Lung microvascular endothelial cell (primary cell): ENCODE data around the gene NPHP4. TPM values are rescaled to one million over a fixed set of nuclear protein-coding genes. Genes with fewer than 3 reads are reported as not detected.
"Not testable (repeated sequence)": the region's sequence is repeated elsewhere in the genome, so short reads cannot be mapped to it uniquely, and the experiment has no call there.

Source experiments
- DNase-seq, 2 donors: peaks; one replicate each; pipeline versions ENCODE4 v3.0.0 to v3.0.0-alpha.2; 2010; ENCODE audit warnings: low read depth in 2 of 2
- total RNA-seq: library from RNA; depleted of rRNA; stranded (reverse); fragments of >200 nt; gene quantifications from 2 replicates; pipeline ENCODE4 v1.2.1, GENCODE V29; 2014

NPHP4 gene
- total RNA-seq, 1 donor from 2014 or later: 1.4 TPM

- no peak for DNase-seq
Measured at GRCh38 chr1:5857011-5857410, 135.2 kb downstream of the NPHP4 start.

GRCh38 chr1:5856246-5856815 is 135.9 kb downstream of the NPHP4 start:
- peak; percentile 52 to 68 for DNase-seq

GRCh38 chr1:5855196-5855897 is 136.9 kb downstream of the NPHP4 start:
- no peak for DNase-seq

GRCh38 chr1:5854754-5855153 is 137.5 kb downstream of the NPHP4 start:
- no peak for DNase-seq

GRCh38 chr1:5853858-5854257 is 138.4 kb downstream of the NPHP4 start:
- DNase-seq: not testable (repeated sequence)

- DNase-seq: no peak
Measured at GRCh38 chr1:5850503-5850902, 141.7 kb downstream of the NPHP4 start.

- DNase-seq: no peak
Measured at GRCh38 chr1:5849550-5849949, 142.7 kb downstream of the NPHP4 start.

GRCh38 chr1:5847013-5847659 is 145.1 kb downstream of the NPHP4 start:
- DNase-seq: peak; percentile 22 to 36

- no peak for DNase-seq
Measured at GRCh38 chr1:5845376-5845775, 146.8 kb downstream of the NPHP4 start.

GRCh38 chr1:5844442-5844841 is 147.8 kb downstream of the NPHP4 start:
- no peak for DNase-seq

GRCh38 chr1:5843521-5844096 is 148.6 kb downstream of the NPHP4 start:
- no peak for DNase-seq

GRCh38 chr1:5842679-5843078 is 149.5 kb downstream of the NPHP4 start:
- DNase-seq: no peak

- no peak for DNase-seq
Measured at GRCh38 chr1:5840551-5841001, 151.6 kb downstream of the NPHP4 start.

- DNase-seq: no peak
Measured at GRCh38 chr1:5839881-5840550, 152.2 kb downstream of the NPHP4 start.

GRCh38 chr1:5839161-5839880 is 152.9 kb downstream of the NPHP4 start:
- DNase-seq: no peak

GRCh38 chr1:5837976-5838653 is 154.1 kb downstream of the NPHP4 start:
- DNase-seq: no peak

- DNase-seq: no peak
Measured at GRCh38 chr1:5836776-5837440, 155.3 kb downstream of the NPHP4 start.

- DNase-seq: no peak
Measured at GRCh38 chr1:5835179-5835562, 157.1 kb downstream of the NPHP4 start.

GRCh38 chr1:5834477-5835178 is 157.6 kb downstream of the NPHP4 start:
- no peak for DNase-seq

- no peak for DNase-seq
Measured at GRCh38 chr1:5833911-5834310, 158.3 kb downstream of the NPHP4 start.
